AG04450 (cell line): ENCODE results near the gene CPHXL2. TPM values are rescaled to one million over a fixed set of nuclear protein-coding genes. Genes with fewer than 3 reads are reported as not detected.

Source experiments
- CTCF ChIA-PET: fragments of 300-600, 350-600 bp; formaldehyde crosslinking; extraction: SDS; loops from one replicate; lab custom pipeline; 2022; ENCODE audit warnings: antibody characterized with exemption, inconsistent platforms; lab: Charles Lee
- POLR2A ChIA-PET: fragments of 350-600 bp; formaldehyde crosslinking; extraction: SDS; loops from one replicate; lab custom pipeline; 2021; ENCODE audit warnings: antibody characterized with exemption, inconsistent platforms; lab: Yijun Ruan, JAX
- DNase-seq: peaks from one replicate; pipeline ENCODE4 v3.0.0-alpha.2; 2011; ENCODE audit warnings: low read depth, low spot score
- H3K27ac ChIP-seq: one replicate; pipeline ENCODE4 v1.5.1; 2012; ENCODE audit warnings: low read depth, low read length, control low read depth
- H3K27me3 ChIP-seq: one replicate; pipeline ENCODE4 v1.6.0; 2012; ENCODE audit warnings: low read length; ENCODE audit not compliant: control insufficient read depth, insufficient read depth
- H3K4me3 ChIP-seq: 2 replicates; pipeline ENCODE4 v1.5.1; 2011; ENCODE audit warnings: mild to moderate bottlenecking, low read depth, low read length, control low read depth
- H3K9me3 ChIP-seq: 2 replicates; pipeline ENCODE4 v1.5.1; 2012; ENCODE audit warnings: low read length; ENCODE audit not compliant: control insufficient read depth, insufficient read depth
- polyA plus RNA-seq: library from polyadenylated mRNA; depleted of rRNA; stranded (reverse); fragments of >200 nt; gene quantifications from 2 replicates; pipeline ENCODE4 v1.2.3, GENCODE V29; 2011
- TF ChIP-seq, protein P1 (sequence below): IDR thresholded peaks from 2 replicates; pipeline ENCODE4 v1.5.1; 2011; ENCODE audit warnings: low read depth, low read length, control low read depth, inconsistent platforms

CPHXL2 gene
- polyA plus RNA-seq, 1 experiment = not detected

DNA sequence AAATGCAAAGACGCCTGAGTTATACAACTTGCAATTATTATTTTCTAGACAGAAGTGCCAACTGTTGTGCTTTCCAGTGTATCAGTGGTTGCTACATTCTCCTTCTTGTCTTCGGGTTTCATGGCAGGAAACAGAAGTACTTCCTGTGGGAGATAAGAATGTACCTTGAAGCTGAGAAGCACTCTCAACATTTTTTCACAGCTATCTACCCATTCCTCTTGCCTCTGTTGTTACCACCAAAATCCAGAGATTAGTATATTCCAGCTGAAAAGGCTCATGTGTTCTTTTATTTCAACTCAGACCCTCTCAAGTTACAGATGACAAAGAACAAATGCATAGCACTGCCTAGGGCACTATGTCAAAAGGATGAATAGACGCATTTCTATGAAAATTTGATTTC lies 49.0 kb downstream of the CPHXL2 start:
- ChIA-PET POLR2A (no interaction called here), CTCF (no interaction called here)
- TF ChIP-seq, protein P1, sequence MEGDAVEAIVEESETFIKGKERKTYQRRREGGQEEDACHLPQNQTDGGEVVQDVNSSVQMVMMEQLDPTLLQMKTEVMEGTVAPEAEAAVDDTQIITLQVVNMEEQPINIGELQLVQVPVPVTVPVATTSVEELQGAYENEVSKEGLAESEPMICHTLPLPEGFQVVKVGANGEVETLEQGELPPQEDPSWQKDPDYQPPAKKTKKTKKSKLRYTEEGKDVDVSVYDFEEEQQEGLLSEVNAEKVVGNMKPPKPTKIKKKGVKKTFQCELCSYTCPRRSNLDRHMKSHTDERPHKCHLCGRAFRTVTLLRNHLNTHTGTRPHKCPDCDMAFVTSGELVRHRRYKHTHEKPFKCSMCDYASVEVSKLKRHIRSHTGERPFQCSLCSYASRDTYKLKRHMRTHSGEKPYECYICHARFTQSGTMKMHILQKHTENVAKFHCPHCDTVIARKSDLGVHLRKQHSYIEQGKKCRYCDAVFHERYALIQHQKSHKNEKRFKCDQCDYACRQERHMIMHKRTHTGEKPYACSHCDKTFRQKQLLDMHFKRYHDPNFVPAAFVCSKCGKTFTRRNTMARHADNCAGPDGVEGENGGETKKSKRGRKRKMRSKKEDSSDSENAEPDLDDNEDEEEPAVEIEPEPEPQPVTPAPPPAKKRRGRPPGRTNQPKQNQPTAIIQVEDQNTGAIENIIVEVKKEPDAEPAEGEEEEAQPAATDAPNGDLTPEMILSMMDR = no peak
- Histone ChIP-seq H3K9me3 (no peaks in the 10 kb centered on the region; the same call in 1 of the 2 replicates), H3K27me3 (no peaks in the 10 kb centered on the region), H3K27ac (no peak overlapping the region), H3K4me3 (no peak overlapping the region)
- DNase-seq = no peak

DNA sequence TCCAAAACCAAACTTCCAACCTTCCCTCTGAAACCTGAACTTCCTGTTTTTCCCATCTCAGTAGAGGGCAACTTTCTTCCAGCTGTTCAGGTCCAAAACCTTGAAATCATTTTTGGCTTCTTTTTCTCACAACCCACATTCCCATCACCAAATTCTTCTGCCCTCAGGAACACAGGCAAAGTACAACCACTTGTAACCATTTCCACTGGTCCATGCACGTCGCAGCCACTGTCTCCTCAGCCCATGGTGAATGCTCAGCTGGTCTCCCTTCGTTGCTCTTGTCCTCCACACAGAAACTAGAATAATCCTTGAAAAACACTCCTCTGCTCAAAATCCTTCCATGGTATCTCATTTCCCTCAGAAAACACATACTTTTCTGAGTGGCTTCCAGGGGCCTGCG lies 50.0 kb downstream of the CPHXL2 start:
- Histone ChIP-seq H3K27me3 (no peaks in the 10 kb centered on the region), H3K27ac (no peak overlapping the region), H3K9me3 (no peaks in the 10 kb centered on the region; the same call in 1 of the 2 replicates), H3K4me3 (no peak overlapping the region)
- POLR2A ChIA-PET = no interaction called here
- CTCF ChIA-PET = no interaction called here
- no peak for DNase-seq
- TF ChIP-seq, protein P1 = no peak

- TF ChIP-seq, protein P1 = no peak
- H3K9me3 ChIP-seq = no peaks in the 10 kb centered on the region; the same call in 1 of the 2 replicates
- no peak overlapping the region for H3K27ac ChIP-seq
- no peak overlapping the region for H3K4me3 ChIP-seq
- no peaks in the 10 kb centered on the region for H3K27me3 ChIP-seq
- ChIA-PET CTCF (no interaction called here), POLR2A (no interaction called here)
- no peak for DNase-seq
Observed at GRCh38 chr16:75624921-75625334, 51.9 kb downstream of the CPHXL2 start.

DNA sequence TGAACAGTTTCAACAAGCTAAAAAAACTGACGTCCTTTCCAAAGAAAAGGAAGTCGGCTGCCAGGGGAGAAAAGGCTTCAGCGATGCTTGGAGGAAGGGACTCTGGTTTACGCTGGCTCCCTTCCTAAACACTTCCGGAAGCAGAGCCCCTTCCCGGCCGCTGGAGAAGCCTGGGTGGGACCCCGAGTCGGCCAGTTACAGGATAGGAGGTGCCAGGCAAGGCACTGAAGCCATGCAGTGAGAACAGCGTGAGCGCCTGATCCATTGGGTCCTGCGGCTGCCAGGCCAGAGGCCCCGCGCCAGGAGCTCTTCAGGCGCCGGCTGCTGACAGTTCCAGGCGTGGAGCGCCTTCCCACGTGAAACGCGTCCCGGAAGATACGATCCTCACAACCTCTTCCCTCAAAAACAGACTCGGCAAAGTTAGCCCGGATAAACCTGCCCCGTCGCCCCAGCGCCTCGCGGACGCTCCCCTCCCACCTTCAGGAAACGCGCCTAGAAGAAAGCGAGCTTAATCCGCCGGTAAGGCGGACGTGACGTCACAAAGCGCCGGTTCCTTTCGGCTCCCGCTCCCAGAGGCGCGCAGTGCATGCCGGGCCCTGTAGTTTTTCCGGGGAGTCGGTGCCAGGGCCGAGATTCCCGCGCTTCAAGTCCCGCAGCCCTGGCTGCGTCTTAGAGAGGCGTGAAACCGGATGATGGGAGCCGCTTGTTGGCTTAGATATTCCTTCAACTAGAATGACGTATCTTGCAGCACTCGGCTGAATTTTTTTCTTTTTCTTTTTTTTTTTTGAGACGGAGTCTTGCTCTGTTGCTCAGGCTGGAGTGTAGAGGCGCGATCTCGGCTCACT lies 53.8 kb downstream of the CPHXL2 start, which contains the start of gene ADAT1:
ADAT1 (minus strand) TSS at position 521 of the 845 bp plus-strand sequence. CDS start 2,482 bp downstream, outside the sequence.
- H3K4me3 ChIP-seq = peak within 1 kb of the TSS; percentile 85
- DNase-seq = peak; percentile 94
- POLR2A ChIA-PET = interaction anchor here (0.5 to 1.4 kb wide), 9 partner anchors 23 to 956 kb away, joined by 3 to 7 read pairs (median 4); partner anchors contain the start of genes CFDP1, GABARAPL2, KARS1 and RFWD3
- peak within 1 kb of the TSS; percentile 79 for H3K27ac ChIP-seq
- TF ChIP-seq, protein P1 = no peak
- H3K9me3 ChIP-seq = no peaks in the 10 kb centered on the region; the same call in 1 of the 2 replicates
- CTCF ChIA-PET = interaction anchor here (0.8 to 4.0 kb wide), 9 partner anchors 17 to 424 kb away, joined by 4 to 34 read pairs (median 6); no protein-coding TSS in a partner anchor
- no peaks in the 10 kb centered on the region for H3K27me3 ChIP-seq

DNA sequence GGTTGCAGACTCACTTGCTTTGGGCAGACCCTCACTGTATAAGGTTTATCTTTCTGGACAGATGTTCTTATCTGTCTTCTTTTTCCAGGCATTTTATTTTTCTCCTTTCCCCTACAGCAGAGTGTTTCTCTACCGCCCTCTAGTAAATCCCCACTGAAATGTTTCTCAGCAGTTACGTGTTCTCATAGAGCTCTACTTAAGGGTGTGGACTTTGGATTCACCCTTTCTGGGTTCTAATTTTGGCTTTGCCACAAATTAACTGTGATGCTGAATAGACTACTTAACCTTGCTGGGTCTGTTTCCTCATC lies 55.7 kb downstream of the CPHXL2 start:
- CTCF ChIA-PET = interaction anchor here (0.6 to 4.0 kb wide), 21 partner anchors 9 to 425 kb away, joined by 3 to 34 read pairs (median 6); partner anchors contain the start of genes KARS1, TERF2IP and TMEM170A
- TF ChIP-seq, protein P1 = peak; percentile 75
- POLR2A ChIA-PET = no interaction called here
- no peak for DNase-seq
- H3K4me3 ChIP-seq = no peak overlapping the region
- H3K27ac ChIP-seq = no peak overlapping the region
- H3K27me3 ChIP-seq = no peaks in the 10 kb centered on the region
- no peaks in the 10 kb centered on the region; the same call in 1 of the 2 replicates for H3K9me3 ChIP-seq
